Measurements from ENCODE around the gene TSPAN4.

The TSPAN4 gene

DNA sequence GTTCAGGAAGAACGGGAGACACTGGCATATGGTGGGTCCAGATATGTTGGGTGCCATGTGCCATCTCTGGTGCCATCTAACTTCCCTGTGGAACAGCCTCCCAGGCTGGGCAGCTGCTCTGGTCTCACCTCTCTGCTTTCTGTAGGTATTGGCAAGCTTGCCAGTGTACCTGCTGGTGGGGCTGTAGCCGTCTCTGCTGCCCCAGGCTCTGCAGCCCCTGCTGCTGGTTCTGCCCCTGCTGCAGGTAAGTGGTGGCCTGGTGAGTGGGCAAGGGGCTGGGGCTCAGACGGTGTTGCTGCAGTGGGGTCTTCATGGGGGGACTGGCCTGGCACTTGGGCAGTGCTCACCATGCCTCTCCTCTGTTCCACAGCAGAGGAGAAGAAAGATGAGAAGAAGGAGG lies 30.3 kb upstream of the TSPAN4 start:
- H3K27me3 Mint-ChIP-seq: no peaks in the 10 kb centered on the region
- no peak for DNase-seq
- ATAC-seq (replicated peaks): no peak
- peaks cover 30 to 32% of the 10 kb centered on the region in 2 donors for H3K4me1 Mint-ChIP-seq (ENCODE audit: low read depth in 2 of 2)
- H3K27ac Mint-ChIP-seq: peak overlapping the region in 1 of 2 donors; percentile 97
- H3K4me3 Mint-ChIP-seq: no peak overlapping the region
- H3K36me3 Mint-ChIP-seq (ENCODE audit: insufficient read depth): peaks cover 37% of the 10 kb centered on the region
- no peaks in the 10 kb centered on the region for H3K9me3 Mint-ChIP-seq

DNA sequence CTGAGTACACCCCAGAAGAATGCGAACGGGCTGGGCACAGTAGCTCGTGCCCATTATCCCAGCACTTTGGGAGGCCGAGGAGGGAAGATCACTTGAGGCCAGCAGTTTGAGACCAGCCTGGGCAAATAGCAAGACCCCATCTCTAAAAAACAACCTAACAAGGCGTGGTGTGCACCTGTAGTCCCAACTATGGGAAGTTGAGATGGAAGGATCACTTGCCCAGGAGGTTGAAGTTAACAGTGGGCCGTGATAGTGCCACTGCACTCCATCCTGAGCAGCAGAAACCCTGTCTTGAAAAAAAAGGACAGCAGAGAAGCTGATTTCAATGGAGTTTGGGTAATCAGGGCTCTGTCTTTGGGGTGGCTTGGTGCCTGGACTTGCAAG lies 29.6 kb upstream of the TSPAN4 start:
- Mint-ChIP-seq H3K27me3 (no peaks in the 10 kb centered on the region), H3K9me3 (no peaks in the 10 kb centered on the region), H3K4me3 (no peak overlapping the region), H3K36me3 (ENCODE audit: insufficient read depth) (peaks cover 37% of the 10 kb centered on the region), H3K4me1 (ENCODE audit: low read depth in 2 of 2) (peaks cover 26 to 29% of the 10 kb centered on the region in 2 donors), H3K27ac (peak overlapping the region in 1 of 2 donors; percentile 49)
- DNase-seq: no peak
- no peak for ATAC-seq (replicated peaks)

GRCh38 chr11:813456-814096 lies 29.1 kb upstream of the TSPAN4 start:
- H3K27ac Mint-ChIP-seq: no peak overlapping the region
- ATAC-seq (replicated peaks) (no peak), DNase-seq (no peak)
- H3K27me3 Mint-ChIP-seq: no peaks in the 10 kb centered on the region
- peaks cover 24 to 27% of the 10 kb centered on the region in 2 donors for H3K4me1 Mint-ChIP-seq (ENCODE audit: low read depth in 2 of 2)
- H3K4me3 Mint-ChIP-seq: no peak overlapping the region
- no peaks in the 10 kb centered on the region for H3K9me3 Mint-ChIP-seq
- peaks cover 37% of the 10 kb centered on the region for H3K36me3 Mint-ChIP-seq (ENCODE audit: insufficient read depth)

- Mint-ChIP-seq H3K4me3 (no peak overlapping the region), H3K36me3 (ENCODE audit: insufficient read depth) (peaks cover 34% of the 10 kb centered on the region), H3K27me3 (no peaks in the 10 kb centered on the region), H3K9me3 (no peaks in the 10 kb centered on the region), H3K4me1 (ENCODE audit: low read depth in 2 of 2) (peaks cover 14 to 19% of the 10 kb centered on the region in 2 donors), H3K27ac (no peak overlapping the region)
- ATAC-seq (replicated peaks) (no peak), DNase-seq (no peak)
Measured at GRCh38 chr11:815675-816432, 26.8 kb upstream of the TSPAN4 start.

- Mint-ChIP-seq H3K27me3 (no peaks in the 10 kb centered on the region), H3K4me1 (ENCODE audit: low read depth in 2 of 2) (peaks cover 12 to 19% of the 10 kb centered on the region in 2 donors), H3K27ac (no peak overlapping the region), H3K9me3 (no peaks in the 10 kb centered on the region), H3K4me3 (no peak overlapping the region), H3K36me3 (ENCODE audit: insufficient read depth) (peaks cover 34% of the 10 kb centered on the region)
- ATAC-seq (replicated peaks): no peak
- no peak for DNase-seq
Measured at GRCh38 chr11:816433-816779, 26.2 kb upstream of the TSPAN4 start.

- Mint-ChIP-seq H3K27me3 (no peaks in the 10 kb centered on the region), H3K4me3 (peak within 1 kb of the TSS; percentile 83 to 86), H3K9me3 (no peaks in the 10 kb centered on the region), H3K4me1 (ENCODE audit: low read depth in 2 of 2) (peaks cover 5 to 11% of the 10 kb centered on the region in 2 donors), H3K36me3 (ENCODE audit: insufficient read depth) (peaks cover 40% of the 10 kb centered on the region), H3K27ac (peak within 1 kb of the TSS; percentile 80 to 89)
- DNase-seq (no peak), ATAC-seq (replicated peaks) (no peak)
Measured at GRCh38 chr11:818396-819128, 24.1 kb upstream of the TSPAN4 start, which contains the start of gene PNPLA2. PNPLA2 (plus strand) TSS chr11:818914; CDS start chr11:819719, 805 bp downstream.

GRCh38 chr11:819129-819931 lies 23.3 kb upstream of the TSPAN4 start:
- peak overlapping the region; percentile 80 to 89 for H3K27ac Mint-ChIP-seq

DNA sequence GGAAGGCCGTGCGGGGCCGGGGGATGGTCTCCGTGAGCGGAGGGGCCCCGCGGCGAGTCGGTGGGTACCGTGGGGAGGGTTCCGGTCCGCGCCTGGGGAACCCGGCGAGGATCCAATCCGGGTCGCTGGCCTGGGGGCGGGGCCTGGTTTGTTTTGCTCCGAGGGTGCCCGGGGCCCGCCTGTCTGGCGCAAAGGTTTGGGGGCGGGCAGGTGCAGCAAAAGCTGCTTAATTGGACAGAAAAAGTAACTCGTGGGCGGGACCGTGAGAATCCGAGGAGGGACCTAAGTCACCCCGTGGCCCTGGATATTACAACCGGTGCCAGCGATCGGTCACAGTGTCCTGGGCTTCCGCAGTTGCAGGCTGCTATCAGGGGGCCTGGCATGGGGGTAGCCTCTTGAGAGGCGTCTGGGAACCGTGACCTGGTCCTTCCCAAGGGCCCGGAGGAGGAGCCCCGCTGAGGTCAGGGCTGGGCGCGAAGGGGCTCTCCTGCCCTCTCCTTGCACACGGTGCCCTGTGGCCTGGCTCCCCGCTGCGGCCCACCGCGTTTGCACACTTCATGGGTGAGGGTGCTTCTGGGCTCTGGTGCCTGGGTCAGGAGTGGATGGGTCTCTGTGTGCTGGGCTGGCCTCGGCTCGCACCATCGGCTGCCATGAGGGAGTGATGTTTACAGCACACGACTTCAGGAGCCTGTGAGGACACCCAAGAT lies 22.6 kb upstream of the TSPAN4 start:
- Mint-ChIP-seq H3K4me1 (ENCODE audit: low read depth in 2 of 2) (peaks cover 5 to 11% of the 10 kb centered on the region in 2 donors), H3K9me3 (no peaks in the 10 kb centered on the region), H3K36me3 (ENCODE audit: insufficient read depth) (peaks cover 42% of the 10 kb centered on the region), H3K27ac (peak overlapping the region; percentile 80 to 89), H3K4me3 (peak overlapping the region; percentile 83 to 86), H3K27me3 (no peaks in the 10 kb centered on the region)
- ATAC-seq (replicated peaks) (peak; percentile 77), DNase-seq (peak; percentile 93 to 97 (median 96))

More at GRCh38 chr11:819129-819931, 23.3 kb upstream of the TSPAN4 start:
- Mint-ChIP-seq H3K4me3 (peak overlapping the region; percentile 83 to 86), H3K4me1 (ENCODE audit: low read depth in 2 of 2) (peaks cover 5 to 11% of the 10 kb centered on the region in 2 donors), H3K27me3 (no peaks in the 10 kb centered on the region), H3K36me3 (ENCODE audit: insufficient read depth) (peaks cover 40% of the 10 kb centered on the region), H3K9me3 (no peaks in the 10 kb centered on the region)
- DNase-seq (peak; percentile 89 to 90 (median 90)), ATAC-seq (replicated peaks) (peak; percentile 71)

DNA sequence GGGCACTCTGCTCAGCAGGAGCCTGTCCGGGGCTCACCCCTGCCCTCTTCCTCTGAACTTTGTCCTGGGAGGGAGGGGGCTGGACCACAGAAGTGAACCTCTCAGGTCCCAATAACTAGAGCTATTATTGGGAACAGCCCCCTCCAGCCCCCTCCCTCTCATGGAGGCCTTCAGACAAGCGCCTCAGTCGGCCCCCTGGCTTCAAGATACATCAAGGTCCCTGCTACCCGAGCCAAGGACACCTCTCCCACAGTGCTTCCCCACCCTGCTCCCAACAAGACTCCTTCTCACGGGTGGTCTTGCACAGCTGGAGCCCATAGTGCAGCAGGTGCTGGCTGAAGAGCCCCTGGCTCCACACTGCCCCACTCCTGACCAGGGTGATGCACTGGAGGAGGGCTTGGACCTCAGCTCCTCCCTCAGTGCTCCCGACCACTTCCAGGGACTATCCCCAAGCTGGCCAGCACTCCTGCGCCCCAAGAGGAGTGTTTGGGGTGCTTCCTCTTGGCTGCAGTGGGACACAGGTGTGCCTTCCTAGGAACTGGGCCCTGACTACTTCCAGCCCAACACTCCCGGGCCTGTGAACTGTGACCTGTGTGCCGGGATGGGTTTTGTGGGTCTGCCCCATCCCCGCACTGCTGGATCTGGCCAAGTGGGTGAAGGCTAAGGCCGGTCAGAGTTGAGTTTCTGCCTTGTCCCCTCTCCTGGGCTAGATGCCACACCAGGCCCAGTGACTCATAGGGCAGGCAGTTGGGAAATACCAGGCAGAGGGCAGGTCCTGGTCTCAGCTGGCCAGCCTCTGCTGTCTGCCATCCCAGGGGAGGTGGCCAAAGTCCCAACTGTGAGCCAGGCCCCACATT lies 21.8 kb upstream of the TSPAN4 start:
- no peaks in the 10 kb centered on the region for H3K27me3 Mint-ChIP-seq
- H3K9me3 Mint-ChIP-seq: no peaks in the 10 kb centered on the region
- H3K4me1 Mint-ChIP-seq (ENCODE audit: low read depth in 2 of 2): peaks cover 5 to 11% of the 10 kb centered on the region in 2 donors
- H3K36me3 Mint-ChIP-seq (ENCODE audit: insufficient read depth): peaks cover 50% of the 10 kb centered on the region
- no peak for ATAC-seq (replicated peaks)
- no peak for DNase-seq
- peak overlapping the region; percentile 83 to 86 for H3K4me3 Mint-ChIP-seq
- H3K27ac Mint-ChIP-seq: peak overlapping the region in 1 of 2 donors; percentile 60

- peaks cover 9 to 11% of the 10 kb centered on the region in 2 donors for H3K4me1 Mint-ChIP-seq (ENCODE audit: low read depth in 2 of 2)
- ATAC-seq (replicated peaks) (no peak), DNase-seq (no peak)
- H3K4me3 Mint-ChIP-seq: peak overlapping the region; percentile 37 to 86
- peaks cover 53% of the 10 kb centered on the region for H3K36me3 Mint-ChIP-seq (ENCODE audit: insufficient read depth)
- no peaks in the 10 kb centered on the region for H3K27me3 Mint-ChIP-seq
- peak overlapping the region in 1 of 2 donors; percentile 29 for H3K27ac Mint-ChIP-seq
- H3K9me3 Mint-ChIP-seq: no peaks in the 10 kb centered on the region
Measured at GRCh38 chr11:821512-822371, 20.9 kb upstream of the TSPAN4 start.

Data from effector memory CD8-positive, alpha-beta T cell (primary cell).